ENCODE measurements around the gene FAM131A. TPM values are rescaled to one million over a fixed set of nuclear protein-coding genes. Genes with fewer than 3 reads are reported as not detected.

Gene FAM131A
- polyA plus RNA-seq, 1 donor from 2014 or later, result 141 TPM

GRCh38 chr3:184305577-184305976 lies 31.8 kb upstream of the FAM131A start:
- Histone ChIP-seq H2AFZ (ENCODE audit: low read depth, low read length) (no peak overlapping the region), H3K27me3 (ENCODE audit: insufficient read depth, low read depth, low read length) (no peaks in the 10 kb centered on the region), H3K9me2 (ENCODE audit: insufficient read depth, low read length) (no peaks in the 10 kb centered on the region), H3K9ac (ENCODE audit: low read length) (no peak overlapping the region), H3K79me2 (replicated peaks; ENCODE audit: insufficient read depth, low read length) (peaks cover 7% of the 10 kb centered on the region), H4K20me1 (ENCODE audit: insufficient read depth) (no peaks in the 10 kb centered on the region), H3K36me3 (ENCODE audit: insufficient read depth, low read length) (no peaks in the 10 kb centered on the region), H3F3A (ENCODE audit: insufficient read depth, low read length, poor library complexity, severe bottlenecking) (no peaks in the 10 kb centered on the region), H3K4me2 (ENCODE audit: low read length) (no peak overlapping the region), H3K4me3 (ENCODE audit: low read length) (no peak overlapping the region), H3K9me3 (ENCODE audit: low read length) (no peaks in the 10 kb centered on the region), H3K27ac (ENCODE audit: low read length) (no peak overlapping the region)
- TF ChIP-seq MXI1 (conservative IDR thresholded peaks at IDR 0.05; ENCODE audit: poor library complexity, severe bottlenecking) (no peak), CTCF (IDR thresholded peaks at IDR 0.05; ENCODE audit: poor library complexity, severe bottlenecking) (peak; percentile 62), SMC3 (conservative IDR thresholded peaks at IDR 0.05; ENCODE audit: poor library complexity) (peak; percentile 59), POLR2AphosphoS5 (IDR thresholded peaks at IDR 0.05) (no peak), EZH2 (IDR thresholded peaks at IDR 0.05; ENCODE audit: borderline replicate concordance, insufficient read depth, low read length, poor library complexity, severe bottlenecking) (no peak), REST (IDR thresholded peaks at IDR 0.05; ENCODE audit: borderline replicate concordance) (no peak), EP300 (conservative IDR thresholded peaks at IDR 0.05; ENCODE audit: poor library complexity, severe bottlenecking) (no peak), TAF1 (IDR thresholded peaks at IDR 0.05; ENCODE audit: low read depth) (no peak), RAD21 (conservative IDR thresholded peaks at IDR 0.05) (peak; percentile 39)

- H3K9ac ChIP-seq (ENCODE audit: low read length), result no peak overlapping the region
- H2AFZ ChIP-seq (ENCODE audit: low read depth, low read length), result no peak overlapping the region
- H3K4me2 ChIP-seq (ENCODE audit: low read length), result no peak overlapping the region
- peaks cover 1% of the 10 kb centered on the region for H3K79me2 ChIP-seq (replicated peaks; ENCODE audit: insufficient read depth, low read length)
- TF ChIP-seq CTCF (IDR thresholded peaks at IDR 0.05; ENCODE audit: poor library complexity, severe bottlenecking), result no peak
- TF ChIP-seq REST (IDR thresholded peaks at IDR 0.05; ENCODE audit: borderline replicate concordance), result no peak
- TF ChIP-seq RAD21 (conservative IDR thresholded peaks at IDR 0.05), result no peak
- no peak for TF ChIP-seq EP300 (conservative IDR thresholded peaks at IDR 0.05; ENCODE audit: poor library complexity, severe bottlenecking)
- no peak for TF ChIP-seq TAF1 (IDR thresholded peaks at IDR 0.05; ENCODE audit: low read depth)
- no peak for TF ChIP-seq SMC3 (conservative IDR thresholded peaks at IDR 0.05; ENCODE audit: poor library complexity)
- no peak for TF ChIP-seq POLR2AphosphoS5 (IDR thresholded peaks at IDR 0.05)
- no peak for TF ChIP-seq EZH2 (IDR thresholded peaks at IDR 0.05; ENCODE audit: borderline replicate concordance, insufficient read depth, low read length, poor library complexity, severe bottlenecking)
- no peak for TF ChIP-seq MXI1 (conservative IDR thresholded peaks at IDR 0.05; ENCODE audit: poor library complexity, severe bottlenecking)
- no peaks in the 10 kb centered on the region for H4K20me1 ChIP-seq (ENCODE audit: insufficient read depth)
- H3K9me3 ChIP-seq (ENCODE audit: low read length), result no peaks in the 10 kb centered on the region
- no peaks in the 10 kb centered on the region for H3K9me2 ChIP-seq (ENCODE audit: insufficient read depth, low read length)
- H3K27ac ChIP-seq (ENCODE audit: low read length), result no peak overlapping the region
- H3K4me3 ChIP-seq (ENCODE audit: low read length), result no peak overlapping the region
- H3K27me3 ChIP-seq (ENCODE audit: insufficient read depth, low read depth, low read length), result no peaks in the 10 kb centered on the region
- no peaks in the 10 kb centered on the region for H3F3A ChIP-seq (ENCODE audit: insufficient read depth, low read length, poor library complexity, severe bottlenecking)
- H3K36me3 ChIP-seq (ENCODE audit: insufficient read depth, low read length), result no peaks in the 10 kb centered on the region
These were observed 30.9 kb upstream of the FAM131A start for GRCh38 chr3:184306341-184306972.

Data from neural cell (in vitro differentiated cells).